CD4-positive, alpha-beta T cell treated with Interleukin-1 beta for 1 hour (primary cell): ENCODE measurements around the gene MBOAT2.

ENCODE experiments used
- DNase-seq, 2 donors: peaks; one replicate each; pipeline ENCODE4 v3.0.0-alpha.2; 2020 to 2022

Gene MBOAT2

DNA sequence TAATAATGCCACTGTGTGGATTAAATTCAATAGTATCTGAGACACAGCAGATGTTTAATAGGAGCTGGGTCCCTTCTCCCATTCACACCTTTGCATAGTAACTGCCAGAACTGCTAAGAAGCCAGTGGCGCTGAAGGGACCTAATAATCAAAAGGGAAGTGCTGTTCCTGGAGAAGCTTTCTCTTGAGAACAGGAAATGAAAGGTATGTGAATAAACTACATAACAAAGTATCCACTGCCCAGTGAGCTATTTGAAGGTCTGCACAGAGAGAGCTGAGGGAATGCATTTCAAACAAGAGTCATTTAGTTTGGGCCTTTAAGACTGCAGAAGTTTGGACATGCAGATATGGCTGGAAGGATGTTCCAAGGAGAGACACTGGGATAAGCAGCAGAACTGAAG lies 110.0 kb downstream of the MBOAT2 start:
- no peak for DNase-seq

DNA sequence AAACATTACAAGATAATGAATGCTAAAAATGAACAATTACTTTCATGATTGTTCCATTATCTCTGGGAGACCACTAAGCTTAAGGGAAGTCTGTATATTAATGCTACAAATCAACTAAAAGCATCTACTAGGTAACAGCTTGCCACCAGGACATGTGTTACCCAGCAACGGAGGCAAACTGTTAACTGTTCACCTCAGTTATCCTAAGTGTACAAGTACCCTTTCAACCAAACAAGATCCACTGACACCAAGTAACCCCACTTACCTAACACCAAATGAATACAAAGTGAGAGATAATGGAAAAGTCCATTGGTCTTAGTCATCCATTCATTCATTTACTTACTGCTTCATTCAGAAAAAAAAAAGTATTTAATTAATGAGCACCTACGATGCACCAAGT lies 111.4 kb downstream of the MBOAT2 start:
- no peak for DNase-seq

DNA sequence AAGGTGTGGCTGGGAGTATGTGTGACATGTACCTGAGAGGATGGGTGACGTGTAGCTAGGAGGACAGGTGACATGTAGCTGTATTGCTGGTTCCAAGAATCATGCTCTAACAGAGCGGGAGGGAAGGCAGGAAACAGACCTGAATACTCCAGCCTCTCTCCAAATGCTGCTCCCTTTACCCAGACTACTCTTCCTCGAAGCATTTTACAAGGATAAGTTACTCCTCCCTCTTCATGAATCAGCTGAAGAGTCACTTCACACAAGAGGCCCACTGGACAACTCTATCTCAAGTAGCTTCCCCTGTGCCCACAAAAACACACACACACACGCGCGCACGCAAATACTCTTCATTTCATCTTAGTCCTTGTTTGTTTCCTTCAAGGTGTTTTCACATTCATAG lies 113.5 kb downstream of the MBOAT2 start:
- no peak for DNase-seq

DNA sequence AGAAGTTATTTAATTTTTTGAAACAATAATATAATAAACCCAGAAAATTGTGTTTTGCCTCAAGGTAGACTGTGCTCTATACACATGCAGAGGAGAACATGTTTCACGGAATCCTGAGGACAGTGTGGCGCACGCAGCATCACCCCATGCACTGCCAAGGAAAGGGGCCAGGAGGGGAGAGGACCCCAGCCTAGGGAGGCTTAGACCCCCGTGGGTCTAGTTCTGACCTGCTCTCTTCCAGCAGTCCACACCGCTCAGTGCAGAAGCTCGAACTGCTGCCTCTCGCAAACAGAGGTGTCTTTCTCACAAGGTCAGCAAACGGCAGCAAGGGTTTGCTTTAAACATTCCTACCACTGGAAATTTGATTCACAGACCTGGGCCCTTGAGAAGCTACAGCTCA lies 114.5 kb downstream of the MBOAT2 start:
- DNase-seq: no peak

DNA sequence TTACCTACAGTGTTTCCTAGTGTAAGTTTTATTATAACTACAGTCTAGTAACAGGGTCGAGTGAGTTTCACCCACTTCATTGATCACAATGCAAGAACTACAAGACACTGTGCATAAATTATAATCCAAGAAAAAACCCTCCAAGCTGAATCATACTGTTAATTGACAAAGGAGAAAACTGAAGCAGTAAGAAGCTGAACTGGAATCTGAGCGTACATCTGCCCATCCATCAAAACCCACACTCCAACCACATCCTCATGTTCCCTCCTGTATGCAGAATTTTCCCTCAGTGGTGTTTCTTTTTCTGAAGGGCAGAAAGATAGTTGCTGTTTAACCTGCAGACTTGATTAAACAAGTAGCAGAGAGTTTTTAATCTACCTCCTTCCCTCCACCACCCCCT lies 116.6 kb downstream of the MBOAT2 start:
- no peak for DNase-seq

DNA sequence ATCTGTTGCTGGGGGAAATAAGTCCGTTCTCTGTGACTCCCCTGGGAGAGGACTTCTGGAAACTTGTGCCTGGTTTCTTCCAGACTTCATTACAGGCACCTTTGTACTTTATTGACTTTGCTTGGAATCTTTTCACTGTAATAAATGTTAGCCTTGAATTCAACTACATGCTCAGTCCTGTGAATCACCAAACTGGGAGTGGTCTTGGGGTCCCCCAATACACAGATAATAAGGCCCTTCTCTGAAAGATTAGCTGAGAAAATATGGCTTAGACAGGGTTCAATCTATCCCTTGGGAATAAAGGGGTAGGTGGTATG lies 117.3 kb downstream of the MBOAT2 start:
- DNase-seq: no peak

DNA sequence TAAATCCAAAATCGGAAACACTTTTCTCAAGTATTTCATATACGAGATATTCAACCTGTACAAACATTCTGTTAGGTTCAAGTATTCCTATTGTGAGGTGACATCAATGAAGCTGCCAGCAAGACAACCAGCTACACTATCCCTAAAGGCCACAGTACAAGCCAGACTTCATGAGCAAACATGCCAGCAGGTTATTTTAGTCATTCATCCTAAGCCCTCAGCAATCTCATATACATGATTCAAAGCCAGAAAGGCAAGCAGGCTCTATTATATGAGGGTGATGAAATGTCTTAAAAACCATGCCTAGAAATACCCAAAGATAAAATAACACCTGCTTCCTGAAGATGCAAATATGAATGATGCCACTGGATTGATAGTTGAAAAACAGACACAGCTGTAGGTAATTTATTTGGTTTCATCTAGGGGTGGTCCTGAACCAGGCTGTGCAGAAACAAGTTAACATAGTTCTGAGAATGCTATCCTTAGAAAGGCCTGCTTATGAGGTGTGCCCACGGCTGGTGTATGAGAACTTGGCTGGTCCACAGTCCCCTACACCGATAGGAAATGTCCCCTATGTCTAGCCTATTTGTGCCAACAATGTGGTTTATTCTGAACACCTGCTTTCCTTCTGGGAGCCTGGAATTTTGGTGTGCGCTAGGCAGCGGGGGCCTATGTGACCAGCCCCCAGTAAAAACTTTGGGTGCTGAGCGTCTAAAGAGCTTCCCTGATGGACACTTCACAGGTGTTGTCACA lies 117.9 kb downstream of the MBOAT2 start:
- no peak for DNase-seq

DNA sequence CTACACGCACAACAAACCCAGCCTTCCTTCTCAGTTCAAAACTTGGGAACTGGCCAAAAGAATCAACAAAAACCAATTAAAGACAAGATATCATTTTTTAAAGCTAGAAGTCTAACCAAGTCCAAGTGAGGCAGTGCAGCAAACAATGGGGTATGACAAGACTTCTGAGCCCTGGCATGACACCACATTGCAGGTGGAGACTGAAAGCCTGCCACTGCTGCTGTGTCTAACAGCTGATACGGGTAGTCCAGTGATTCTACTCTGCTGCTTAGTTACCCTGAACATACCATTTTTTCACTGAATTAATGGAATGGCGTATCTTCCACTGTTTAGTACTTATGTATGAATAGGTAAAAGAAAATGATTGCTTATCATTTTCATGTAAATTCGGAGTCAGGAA lies 118.7 kb downstream of the MBOAT2 start:
- no peak for DNase-seq

DNA sequence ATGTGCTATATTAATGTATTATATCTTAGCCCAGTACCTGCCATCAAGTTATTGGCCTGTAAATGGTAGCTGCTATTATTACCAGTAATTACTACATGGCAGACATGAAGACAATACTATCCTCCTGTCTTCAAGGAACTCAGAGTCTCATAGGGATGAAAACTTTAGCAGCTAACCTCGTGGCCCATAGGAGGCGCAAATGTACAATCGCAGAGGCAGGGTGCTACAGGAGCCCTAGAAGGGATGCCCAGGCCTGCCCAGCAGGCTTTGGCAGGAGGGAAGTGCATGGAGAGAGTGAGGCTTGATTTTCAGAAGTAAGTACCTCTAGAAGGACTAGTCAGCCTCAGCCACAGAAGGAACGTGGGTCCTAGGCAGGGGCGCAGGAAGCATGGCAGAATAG lies 121.4 kb downstream of the MBOAT2 start:
- DNase-seq: no peak

DNA sequence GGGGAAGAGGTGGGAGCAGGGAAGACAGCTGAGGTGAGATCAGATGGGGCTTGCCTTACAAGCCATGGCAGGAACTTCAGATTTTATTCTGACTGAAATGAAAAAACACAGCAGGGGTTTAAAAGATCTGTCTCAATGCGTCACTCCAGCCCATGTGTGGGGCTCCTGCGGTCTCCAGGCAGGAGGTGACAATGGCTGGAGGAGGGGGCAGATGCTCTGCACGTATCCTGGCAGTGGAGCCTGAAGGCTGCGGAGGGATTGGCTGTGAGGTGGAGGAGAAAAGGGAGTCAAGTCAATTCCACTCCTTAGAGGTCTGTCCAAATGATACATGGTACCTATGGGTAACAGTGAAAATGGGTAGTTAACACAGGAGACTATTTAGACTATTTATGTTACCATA lies 125.6 kb downstream of the MBOAT2 start:
- no peak for DNase-seq

DNA sequence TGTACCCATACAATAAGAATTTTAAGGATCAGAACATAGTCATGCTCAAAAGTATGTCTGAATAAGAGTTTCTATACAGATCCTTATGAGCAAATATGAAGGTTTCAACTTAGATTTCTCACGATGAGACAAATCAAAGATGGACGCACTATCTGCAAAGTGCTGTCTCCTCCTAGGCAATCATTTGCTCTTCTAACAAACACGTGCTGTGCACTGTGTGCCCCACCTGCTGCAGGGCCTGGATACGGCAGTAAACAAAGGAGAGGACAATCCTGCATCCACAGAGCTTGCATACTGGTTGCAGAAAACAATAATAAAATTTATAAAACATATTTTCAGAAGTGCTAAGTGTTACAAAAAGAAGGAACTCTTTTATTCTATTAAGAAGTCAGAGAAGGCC lies 126.2 kb downstream of the MBOAT2 start:
- DNase-seq: no peak

DNA sequence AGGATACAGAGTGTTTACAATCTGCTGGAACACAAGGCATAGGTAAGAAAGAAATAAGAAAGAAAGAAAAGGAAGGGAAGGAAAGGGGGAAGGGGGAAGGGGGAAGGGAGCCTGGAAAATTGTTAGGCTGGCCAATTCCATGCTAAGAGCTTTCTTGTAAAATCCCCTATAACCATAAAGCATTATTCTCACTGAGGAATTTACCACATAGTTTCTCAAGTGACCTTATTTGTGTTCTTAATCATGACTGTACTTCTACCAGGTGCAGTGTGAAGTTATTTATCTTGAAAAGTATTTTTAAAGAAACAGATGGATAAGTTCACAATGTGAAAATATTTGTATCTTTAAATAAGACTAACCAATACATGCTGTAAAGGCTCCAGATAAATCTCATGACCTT lies 126.9 kb downstream of the MBOAT2 start:
- DNase-seq: no peak

DNA sequence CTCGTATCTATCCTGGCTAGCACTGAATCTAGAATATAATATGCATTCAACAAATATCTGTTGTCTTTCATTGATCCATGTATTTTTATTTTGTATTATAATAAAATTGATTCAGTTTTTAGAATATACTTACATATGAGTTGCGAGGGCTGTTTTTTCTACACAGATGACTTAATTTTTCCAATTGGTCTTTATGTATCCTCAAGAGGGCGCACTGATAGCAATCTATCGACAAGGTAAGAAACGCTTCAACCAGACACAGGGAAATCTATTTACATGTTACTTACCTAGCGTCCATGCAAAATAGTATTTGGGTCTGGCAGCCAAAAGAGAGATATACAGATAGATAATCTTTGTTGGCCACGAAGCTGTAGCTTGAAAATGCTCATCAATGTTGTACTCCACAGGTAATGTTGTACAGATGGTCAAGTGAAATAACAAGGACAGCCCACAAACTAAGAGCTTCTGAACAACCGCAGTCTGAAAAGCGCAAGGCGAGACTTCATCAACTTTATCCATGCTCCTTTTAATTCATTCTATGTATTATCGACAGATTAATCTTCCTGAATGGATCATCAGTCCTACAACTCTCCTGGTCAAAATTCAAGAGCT lies 130.6 kb downstream of the MBOAT2 start:
- DNase-seq: peak in 1 of 2 donors; percentile 18

DNA sequence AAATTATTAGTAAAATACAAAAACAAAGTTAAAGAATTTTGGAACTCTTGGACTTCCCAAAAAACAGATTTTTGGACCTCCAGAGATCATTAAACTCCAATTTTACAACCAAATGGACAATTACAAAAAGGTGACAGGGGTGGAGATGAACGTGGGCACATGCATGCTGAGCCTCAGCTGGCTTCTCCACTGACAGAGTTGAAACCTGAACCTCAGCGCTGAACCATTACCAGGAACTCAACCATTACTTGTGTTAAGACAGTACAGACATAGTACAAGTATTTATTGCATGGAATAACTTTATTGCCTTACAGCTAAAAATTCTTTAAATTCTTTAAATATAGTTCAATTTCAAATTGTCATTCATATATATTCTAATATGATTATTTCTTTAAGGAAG lies 133.0 kb downstream of the MBOAT2 start:
- DNase-seq: no peak

DNA sequence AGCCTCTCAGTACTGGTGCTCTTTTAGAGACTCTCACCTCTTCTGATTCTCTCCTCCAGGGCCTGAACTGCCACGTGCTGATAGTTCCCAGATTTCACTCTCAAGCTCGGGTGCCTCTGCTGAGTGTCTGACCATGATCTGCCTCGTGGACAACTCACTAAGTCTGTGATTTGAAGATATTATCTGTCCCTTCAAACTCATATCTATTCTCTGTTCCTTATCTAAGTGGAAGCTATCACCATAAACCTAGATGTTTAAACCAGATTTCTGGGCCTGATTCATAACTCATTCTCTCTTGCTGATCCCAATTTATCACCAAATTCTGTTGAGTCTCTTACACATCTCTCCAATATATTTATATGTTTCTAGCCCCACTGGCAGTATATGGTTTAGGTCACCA lies 136.1 kb downstream of the MBOAT2 start:
- DNase-seq: no peak

DNA sequence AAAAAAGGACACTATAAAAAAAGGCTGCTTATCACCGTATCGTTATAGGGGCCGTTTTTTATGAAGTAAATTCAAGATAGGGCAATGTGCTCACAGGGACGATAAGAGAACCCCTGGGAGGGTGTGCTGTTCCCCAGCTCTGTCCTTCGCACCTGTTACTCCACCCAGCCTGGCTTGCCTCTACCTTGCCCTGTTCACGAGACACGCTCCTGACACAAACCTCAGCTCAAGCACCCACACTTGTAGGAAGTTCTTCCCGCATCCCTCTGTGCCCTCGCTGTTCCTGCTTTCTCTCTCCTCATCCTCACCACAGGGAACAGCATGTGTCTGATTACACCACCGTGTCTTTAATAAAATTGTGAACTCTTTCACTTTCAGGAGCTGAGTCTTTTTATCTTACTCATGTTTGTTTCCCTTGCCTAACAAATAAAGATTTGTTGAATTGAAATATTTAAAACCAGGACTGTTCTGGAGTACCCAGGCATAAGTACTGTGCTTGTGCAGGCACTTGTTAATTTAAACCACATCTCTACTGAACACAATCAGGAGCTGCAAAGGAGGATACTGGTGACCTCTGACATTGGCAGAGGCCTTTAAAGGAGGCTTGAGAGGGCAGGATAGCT lies 140.0 kb downstream of the MBOAT2 start:
- no peak for DNase-seq

DNA sequence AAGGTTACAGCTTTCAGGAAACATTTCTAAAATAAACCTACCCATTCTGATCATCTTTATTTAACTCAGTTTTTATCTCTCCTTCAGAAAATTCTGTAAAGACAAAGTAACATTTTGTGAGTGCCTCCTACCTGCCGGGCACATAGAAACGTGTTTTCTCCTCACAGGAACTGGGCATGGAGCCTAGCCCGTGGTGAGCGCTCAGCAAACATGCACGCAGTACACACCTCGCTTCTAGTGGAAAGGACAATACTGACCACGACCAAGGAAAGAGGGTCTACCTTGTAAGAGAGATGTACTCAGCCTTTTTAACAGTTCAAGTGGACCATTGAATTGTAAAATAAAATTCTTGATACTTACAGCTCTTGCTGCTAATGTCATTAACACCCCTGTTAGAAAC lies 141.3 kb downstream of the MBOAT2 start:
- no peak for DNase-seq

DNA sequence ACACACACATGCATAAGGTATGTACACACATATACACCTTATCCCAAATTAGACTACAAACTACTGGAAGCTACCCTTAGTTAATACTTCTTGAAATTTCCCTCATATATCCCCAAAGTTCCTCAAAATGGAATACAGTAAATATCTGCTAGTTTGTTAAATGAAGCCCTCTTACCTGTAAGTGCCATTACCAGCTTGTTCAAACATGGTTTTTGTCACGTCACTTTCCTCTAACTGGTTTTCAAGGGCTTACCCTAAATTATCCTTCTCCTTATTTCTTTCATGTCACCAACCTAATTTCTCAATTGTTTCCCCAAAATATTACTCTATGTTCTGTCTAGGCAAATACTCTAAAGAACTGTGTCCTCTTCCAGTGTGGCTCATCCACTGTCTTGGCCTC lies 141.7 kb downstream of the MBOAT2 start:
- no peak for DNase-seq

DNA sequence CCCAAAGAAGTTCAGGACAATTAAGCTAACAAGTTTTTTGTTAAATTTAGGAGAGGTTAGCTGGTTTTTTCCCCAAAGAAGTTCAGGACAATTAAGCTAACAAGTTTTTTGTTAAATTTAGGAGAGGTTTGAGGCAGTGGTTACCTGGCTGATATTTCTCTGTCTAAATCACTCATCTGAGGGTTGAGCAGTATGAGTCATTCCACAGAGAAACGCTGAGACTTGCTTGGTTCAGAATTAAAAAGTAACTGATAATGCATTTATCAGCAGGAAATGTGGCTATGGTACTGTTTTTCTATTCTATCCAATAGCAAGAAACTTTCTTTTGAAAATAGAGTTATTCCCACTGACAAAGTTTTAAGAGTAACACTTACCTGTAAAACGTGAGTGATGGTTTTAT lies 143.2 kb downstream of the MBOAT2 start:
- no peak for DNase-seq

DNA sequence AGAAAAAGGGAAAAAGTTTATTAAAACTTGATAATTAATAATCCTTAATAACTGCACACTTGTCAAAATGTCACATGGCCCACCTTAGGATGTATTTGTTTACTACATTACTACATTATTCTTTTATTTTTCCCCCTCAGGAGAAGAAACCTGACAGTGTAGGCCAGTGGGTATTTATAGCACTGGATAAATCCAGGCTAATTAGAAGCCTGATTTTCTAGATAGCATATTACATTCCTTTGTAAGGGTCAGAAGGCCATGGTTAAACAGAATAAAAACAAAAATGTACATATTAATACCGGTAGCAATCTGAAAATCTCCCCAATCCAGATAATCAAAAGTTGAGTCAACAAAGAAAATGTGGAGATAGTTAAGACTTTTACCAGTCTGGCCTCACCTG lies 144.6 kb downstream of the MBOAT2 start:
- no peak for DNase-seq

DNA sequence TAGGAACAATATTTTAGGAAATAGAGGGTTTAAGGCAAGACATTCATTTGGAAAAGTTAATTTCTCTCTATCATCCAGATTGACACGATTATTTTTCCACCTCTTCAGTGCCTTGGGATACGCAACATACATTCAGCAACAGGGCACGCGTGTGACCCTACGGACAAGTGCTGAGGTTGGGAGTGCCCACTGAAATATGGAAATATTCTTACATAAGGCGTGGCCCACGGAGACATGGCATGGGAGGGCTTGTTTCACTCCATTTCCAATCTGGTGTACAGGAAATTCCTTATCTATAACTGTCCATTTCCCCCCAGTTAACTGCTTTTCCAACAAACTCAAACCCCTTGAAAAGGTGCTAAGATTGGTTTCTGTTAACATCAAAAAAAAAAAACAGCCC lies 145.2 kb downstream of the MBOAT2 start:
- DNase-seq: no peak

DNA sequence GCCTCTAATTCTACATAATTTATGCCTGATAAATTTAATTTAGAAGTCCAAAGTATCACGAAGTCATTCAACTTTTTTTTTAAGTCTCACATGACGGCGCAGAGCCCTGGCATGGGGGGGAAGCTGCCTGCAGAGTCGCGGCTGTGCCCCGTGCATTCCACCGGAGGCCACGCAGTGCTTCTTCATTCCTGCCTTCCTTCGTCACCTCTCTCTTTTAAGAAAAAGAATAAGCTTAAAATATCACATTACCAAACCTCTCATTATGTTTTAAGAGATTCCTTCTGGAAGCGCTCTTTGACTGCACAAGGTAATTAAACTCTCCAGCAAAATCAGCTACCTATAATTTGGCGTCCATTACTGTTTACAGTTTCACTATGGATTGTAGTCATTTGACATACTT lies 145.8 kb downstream of the MBOAT2 start:
- no peak for DNase-seq

DNA sequence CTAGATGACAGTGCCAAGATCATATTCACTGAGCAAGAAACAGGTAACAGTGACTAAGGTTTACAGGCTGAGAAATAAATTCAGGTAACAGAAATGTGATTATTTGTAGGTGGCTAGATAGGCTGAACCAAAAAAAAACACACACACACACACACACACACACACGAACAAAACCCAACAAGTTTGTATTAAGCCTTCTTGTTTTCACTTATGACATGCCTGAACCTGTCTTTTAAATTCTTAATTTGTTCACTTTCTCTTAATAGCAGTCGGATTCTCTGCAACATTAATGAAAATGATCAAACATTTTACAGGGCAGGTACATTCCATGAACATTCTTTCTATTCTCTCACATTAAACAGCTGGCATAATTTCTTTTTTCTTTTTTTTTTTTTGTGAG lies 147.3 kb downstream of the MBOAT2 start:
- DNase-seq: no peak

DNA sequence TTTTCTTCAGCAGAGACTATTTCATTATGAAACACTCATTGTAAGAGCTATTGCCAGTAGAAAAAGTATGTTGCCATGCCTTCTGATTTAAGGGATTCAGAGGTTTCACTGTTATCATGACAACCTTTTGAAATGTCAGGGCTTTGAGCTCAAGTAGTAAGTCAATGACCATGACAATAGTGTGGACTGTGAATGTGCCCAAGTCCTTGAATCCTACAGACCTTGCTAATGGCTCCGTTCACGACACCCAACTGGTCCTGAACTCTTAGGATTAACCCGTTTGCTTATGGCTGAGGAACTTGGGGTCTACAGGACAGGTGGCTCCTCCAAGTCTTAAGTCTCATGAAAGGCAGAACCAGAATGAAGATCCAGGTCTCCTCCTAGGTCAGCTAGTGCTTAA lies 148.5 kb downstream of the MBOAT2 start:
- no peak for DNase-seq

DNA sequence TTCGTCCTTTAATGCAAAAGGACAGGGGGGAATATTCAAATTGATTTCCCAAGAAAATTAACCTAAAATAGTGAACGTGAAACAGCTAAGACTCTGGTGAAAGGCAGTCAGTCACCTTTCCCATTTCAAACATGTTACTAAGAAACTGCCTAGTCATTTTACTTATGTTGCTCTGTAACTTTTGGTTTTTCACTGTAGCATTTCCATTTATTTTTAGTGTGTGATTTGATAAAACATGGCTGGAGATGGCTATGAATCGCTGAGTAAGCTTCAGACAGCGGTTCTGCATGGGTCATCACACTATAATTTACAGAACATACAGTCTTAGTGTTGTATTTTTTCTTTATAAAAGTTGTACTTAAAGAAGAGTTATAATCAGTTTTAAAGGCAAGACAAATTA lies 150.1 kb downstream of the MBOAT2 start:
- DNase-seq: no peak
